Spinal cord (tissue), 10 donors: ENCODE data around the gene CMBL. TPM values are rescaled to one million over a fixed set of nuclear protein-coding genes. Genes with fewer than 3 reads are reported as not detected.

Experiments used
- DNase-seq, 6 donors: peaks; one replicate each; pipeline versions ENCODE4 v3.0.0 to v3.0.0-alpha.2; 2013 to 2015; ENCODE audit warnings: low spot score in 6 of 6, low read depth in 4 of 6
- H3K27ac ChIP-seq: one replicate; pipeline ENCODE4 v1.5.1; 2013; ENCODE audit warnings: low read depth, low read length, control low read depth
- H3K27me3 ChIP-seq: one replicate; pipeline ENCODE4 v1.6.1; 2013; ENCODE audit warnings: low read length; ENCODE audit not compliant: control insufficient read depth, insufficient read depth
- H3K36me3 ChIP-seq: one replicate; pipeline ENCODE4 v1.6.1; 2013; ENCODE audit warnings: low read length; ENCODE audit not compliant: control insufficient read depth, insufficient read depth
- H3K4me1 ChIP-seq: one replicate; pipeline ENCODE4 v1.6.1; 2013; ENCODE audit warnings: low read length; ENCODE audit not compliant: control insufficient read depth, insufficient read depth
- H3K4me3 ChIP-seq: one replicate; pipeline ENCODE4 v1.5.1; 2013; ENCODE audit warnings: low read depth, low read length, control low read depth
- H3K9me3 ChIP-seq: one replicate; pipeline ENCODE4 v1.6.1; 2013; ENCODE audit warnings: low read length; ENCODE audit not compliant: control insufficient read depth, insufficient read depth
- WGBS: methylation state at CpG from one replicate; pipeline ENCODE4 v1.1.5; 2013; ENCODE audit warnings: missing lambda C conversion rate; ENCODE audit not compliant: insufficient coverage; 5-methylcytosine and 5-hydroxymethylcytosine counted together
- polyA plus RNA-seq, 2 donors: library from polyadenylated mRNA; unstranded; fragments of 120-200 nt; gene quantifications; one replicate each; pipeline ENCODE4 v1.2.1, GENCODE V29; 2013; ENCODE audit not compliant: insufficient read length in 2 of 2
- total RNA-seq, 2 donors: library from RNA; depleted of rRNA in 1 of 2; stranded (reverse); fragments of 120-200 nt in 1 of 2; fragments of >200 nt in 1 of 2; gene quantifications; one replicate each; pipeline versions ENCODE4 v1.2.3 to v1.2.4, GENCODE V29; 2013 to 2014
- donor health status: healthy.

Gene CMBL
- total and polyA plus RNA-seq, 4 donors: 25.3 to 67.1 (median 41.7) TPM

- no peak overlapping the region for H3K27ac ChIP-seq
- peaks cover 23% of the 10 kb centered on the region for H3K36me3 ChIP-seq
- H3K4me1 ChIP-seq: no peaks in the 10 kb centered on the region
- H3K4me3 ChIP-seq: no peak overlapping the region
- no peaks in the 10 kb centered on the region for H3K9me3 ChIP-seq
- DNase-seq: no peak
- no peaks in the 10 kb centered on the region for H3K27me3 ChIP-seq
- WGBS: 92% methylated on average over 2 of the region's 6 CpGs
Measured at GRCh38 chr5:10265245-10266109, 42.2 kb downstream of the CMBL start.

- WGBS: no CpG with 5 or more reads among the region's 3 CpGs
- Histone ChIP-seq H3K27ac (no peak overlapping the region), H3K36me3 (peaks cover 29% of the 10 kb centered on the region), H3K4me1 (no peaks in the 10 kb centered on the region), H3K9me3 (no peaks in the 10 kb centered on the region), H3K4me3 (no peak overlapping the region), H3K27me3 (no peaks in the 10 kb centered on the region)
- DNase-seq: no peak
Measured at GRCh38 chr5:10264604-10265003, 43.1 kb downstream of the CMBL start.

GRCh38 chr5:10262995-10263394 lies 44.7 kb downstream of the CMBL start:
- no peak overlapping the region for H3K27ac ChIP-seq
- WGBS: 98% methylated on average over 11 of the region's 11 CpGs
- no peaks in the 10 kb centered on the region for H3K27me3 ChIP-seq
- DNase-seq: no peak
- no peaks in the 10 kb centered on the region for H3K4me1 ChIP-seq
- H3K9me3 ChIP-seq: no peaks in the 10 kb centered on the region
- H3K4me3 ChIP-seq: no peak overlapping the region
- H3K36me3 ChIP-seq: peaks cover 40% of the 10 kb centered on the region

- H3K4me3 ChIP-seq: no peak overlapping the region
- no peak for DNase-seq
- no peak overlapping the region for H3K27ac ChIP-seq
- no peaks in the 10 kb centered on the region for H3K4me1 ChIP-seq
- WGBS: 80% methylated on average over 11 of the region's 18 CpGs
- H3K27me3 ChIP-seq: no peaks in the 10 kb centered on the region
- H3K9me3 ChIP-seq: no peaks in the 10 kb centered on the region
- peaks cover 40% of the 10 kb centered on the region for H3K36me3 ChIP-seq
Measured at GRCh38 chr5:10262121-10262774, 45.5 kb downstream of the CMBL start.

GRCh38 chr5:10261065-10261464 lies 46.6 kb downstream of the CMBL start:
- Histone ChIP-seq H3K9me3 (no peaks in the 10 kb centered on the region), H3K27ac (no peak overlapping the region), H3K4me1 (no peaks in the 10 kb centered on the region), H3K4me3 (no peak overlapping the region), H3K27me3 (no peaks in the 10 kb centered on the region), H3K36me3 (peaks cover 44% of the 10 kb centered on the region)
- WGBS: 85% methylated on average over 9 of the region's 9 CpGs
- no peak for DNase-seq

- peaks cover 50% of the 10 kb centered on the region for H3K36me3 ChIP-seq
Measured at GRCh38 chr5:10259899-10260298, 47.8 kb downstream of the CMBL start.

GRCh38 chr5:10257870-10258269 lies 49.8 kb downstream of the CMBL start:
- Histone ChIP-seq H3K4me3 (no peak overlapping the region), H3K4me1 (peaks cover 6% of the 10 kb centered on the region), H3K27ac (no peak overlapping the region), H3K9me3 (no peaks in the 10 kb centered on the region), H3K36me3 (peaks cover 45% of the 10 kb centered on the region), H3K27me3 (no peaks in the 10 kb centered on the region)
- WGBS: 92% methylated on average over 6 of the region's 8 CpGs
- no peak for DNase-seq

More at GRCh38 chr5:10259899-10260298, 47.8 kb downstream of the CMBL start:
- DNase-seq: no peak
- no peaks in the 10 kb centered on the region for H3K9me3 ChIP-seq
- no peak overlapping the region for H3K4me3 ChIP-seq
- no peaks in the 10 kb centered on the region for H3K4me1 ChIP-seq
- H3K27me3 ChIP-seq: no peaks in the 10 kb centered on the region
- H3K27ac ChIP-seq: no peak overlapping the region
- 95% methylated on average over 5 of the region's 5 CpGs for WGBS

- peaks cover 23% of the 10 kb centered on the region for H3K36me3 ChIP-seq
- H3K9me3 ChIP-seq: no peaks in the 10 kb centered on the region
- no peak for DNase-seq
- H3K4me1 ChIP-seq: peaks cover 12% of the 10 kb centered on the region
- H3K27me3 ChIP-seq: no peaks in the 10 kb centered on the region
- H3K27ac ChIP-seq: no peak overlapping the region
- no peak overlapping the region for H3K4me3 ChIP-seq
- no CpG with 5 or more reads among the region's 2 CpGs for WGBS
Measured at GRCh38 chr5:10254686-10255085, 53.0 kb downstream of the CMBL start.

GRCh38 chr5:10253390-10253789 lies 54.3 kb downstream of the CMBL start:
- peaks cover 19% of the 10 kb centered on the region for H3K4me1 ChIP-seq
- no peak overlapping the region for H3K27ac ChIP-seq
- 90% methylated on average over 2 of the region's 3 CpGs for WGBS
- H3K27me3 ChIP-seq: no peaks in the 10 kb centered on the region
- no peaks in the 10 kb centered on the region for H3K9me3 ChIP-seq
- peaks cover 12% of the 10 kb centered on the region for H3K36me3 ChIP-seq
- DNase-seq: no peak
- H3K4me3 ChIP-seq: no peak overlapping the region

- no peaks in the 10 kb centered on the region for H3K27me3 ChIP-seq
- DNase-seq: no peak
- H3K27ac ChIP-seq: no peak overlapping the region
- H3K4me1 ChIP-seq: peaks cover 19% of the 10 kb centered on the region
- 10% methylated on average over 2 of the region's 7 CpGs for WGBS
- peaks cover 9% of the 10 kb centered on the region for H3K36me3 ChIP-seq
- peak overlapping the region; percentile 99 for H3K4me3 ChIP-seq
- H3K9me3 ChIP-seq: no peaks in the 10 kb centered on the region
Measured at GRCh38 chr5:10251405-10251804, 56.3 kb downstream of the CMBL start.
